H1 (cell line): ENCODE data around the gene CCDC141. TPM values are rescaled to one million over a fixed set of nuclear protein-coding genes. Genes with fewer than 3 reads are reported as not detected.
"Not testable (repeated sequence)": the region's sequence is repeated elsewhere in the genome, so short reads cannot be mapped to it uniquely, and the experiment has no call there.

Experiments used
- CTCF ChIA-PET: fragments of 300-600 bp; sonication (Branson Sonifier 250); formaldehyde crosslinking; loops from one replicate; lab custom pipeline; 2021; ENCODE audit not compliant: partially characterized antibody; lab: Charles Lee
- POLR2A ChIA-PET: fragments of 300-600 bp; sonication (Branson Sonifier 250); formaldehyde crosslinking; loops from one replicate; lab custom pipeline; 2021; ENCODE audit warnings: inconsistent platforms; ENCODE audit not compliant: partially characterized antibody; lab: Charles Lee
- DNase-seq, 2 experiments: peaks; one replicate each; pipeline versions ENCODE4 v3.0.0 to v3.0.0-alpha.2; 2010 to 2022; ENCODE audit warnings: low spot score in 2 of 2, low read depth in 1 of 2, mixed read lengths in 1 of 2
- FAIRE-seq: peaks from 2 replicates; lab custom pipeline; 2011; peaks lifted over from hg19 to GRCh38; lab: Jason Lieb, UNC
- H2AFZ ChIP-seq: 2 replicates; pipeline ENCODE4 v1.8.1; 2012; ENCODE audit warnings: low read length, inconsistent platforms
- H2AK5ac ChIP-seq: 2 replicates; pipeline ENCODE4 v1.6.1; 2013; ENCODE audit warnings: low read depth, low read length
- H2BK120ac ChIP-seq: replicated peaks from 2 replicates; pipeline ENCODE3; 2013; ENCODE audit warnings: low read depth, low read length, inconsistent platforms
- H2BK12ac ChIP-seq: 2 replicates; pipeline ENCODE4 v1.6.1; 2013; ENCODE audit warnings: low read depth, low read length
- H2BK15ac ChIP-seq: 2 replicates; pipeline ENCODE4 v1.6.1; 2013; ENCODE audit warnings: low read length
- H2BK20ac ChIP-seq: 2 replicates; pipeline ENCODE4 v1.6.1; 2013; ENCODE audit warnings: low read length
- H2BK5ac ChIP-seq: 2 replicates; pipeline ENCODE4 v1.6.1; 2013; ENCODE audit warnings: low read depth, low read length
- H3K14ac ChIP-seq: 2 replicates; pipeline ENCODE4 v1.6.1; 2013; ENCODE audit warnings: inconsistent platforms; ENCODE audit not compliant: insufficient read length
- H3K18ac ChIP-seq: 2 replicates; pipeline ENCODE4 v1.6.1; 2013; ENCODE audit warnings: low read length; ENCODE audit errors: extremely low read depth
- H3K23ac ChIP-seq: 2 replicates; pipeline ENCODE4 v1.6.1; 2013; ENCODE audit warnings: inconsistent platforms; ENCODE audit not compliant: insufficient read length
- H3K23me2 ChIP-seq: 2 replicates; pipeline ENCODE4 v1.6.1; 2013; ENCODE audit warnings: low read depth, low read length
- H3K27ac ChIP-seq: 2 replicates; pipeline ENCODE4 v1.6.1; 2011; ENCODE audit warnings: low read depth, low read length, inconsistent platforms
- H3K27me3 ChIP-seq, 4 experiments: replicated peaks in 1 of 4; 1 replicate in 1 of 4; 2 replicates in 3 of 4; pipeline versions ENCODE4 v1.6.1 to v1.8.1; 2011 to 2013; ENCODE audit warnings: low read length in 3 of 4, mild to moderate bottlenecking in 3 of 4, inconsistent platforms in 2 of 4, mixed read lengths in 2 of 4, moderate library complexity in 1 of 4; ENCODE audit not compliant: control insufficient read depth in 3 of 4, insufficient read depth in 3 of 4; ENCODE audit errors: extremely low read depth in 1 of 4
- H3K36me3 ChIP-seq, 4 experiments: 2 replicates each; pipeline versions ENCODE4 v1.6.1 to v1.8.1; 2011 to 2013; ENCODE audit warnings: mild to moderate bottlenecking in 4 of 4, low read length in 3 of 4, moderate library complexity in 2 of 4, control low read depth in 1 of 4, inconsistent platforms in 1 of 4; ENCODE audit not compliant: insufficient read depth in 4 of 4, control insufficient read depth in 2 of 4
- H3K4ac ChIP-seq: replicated peaks from 2 replicates; pipeline ENCODE3; 2013; ENCODE audit warnings: low read length, low read depth, mixed read lengths, inconsistent platforms; ENCODE audit not compliant: insufficient read length
- H3K4me1 ChIP-seq, 4 experiments: replicated peaks in 1 of 4; 1 replicate in 1 of 4; 2 replicates in 3 of 4; pipeline versions ENCODE4 v1.6.1 to v1.8.1; 2011 to 2013; ENCODE audit warnings: low read length in 3 of 4, inconsistent platforms in 2 of 4, mixed read lengths in 1 of 4; ENCODE audit not compliant: insufficient read depth in 4 of 4, control insufficient read depth in 3 of 4
- H3K4me2 ChIP-seq, 2 experiments: 2 replicates each; pipeline versions ENCODE4 v1.6.1 to v1.8.1; 2011 to 2013; ENCODE audit warnings: low read depth in 2 of 2, low read length in 2 of 2, control low read depth in 1 of 2, inconsistent platforms in 1 of 2, mild to moderate bottlenecking in 1 of 2; ENCODE audit not compliant: insufficient read depth in 1 of 2
- H3K4me3 ChIP-seq, 4 experiments: fragments of 200-600, 300-600 bp in 1 of 4; sonication (generic), shearing (Covaris generic), sonication (Bioruptor Twin) in 1 of 4; 2 replicates each; pipeline versions ENCODE4 v1.5.1 to v1.8.1; 2011 to 2016; ENCODE audit warnings: low read length in 4 of 4, low read depth in 3 of 4, control low read depth in 2 of 4, inconsistent platforms in 2 of 4, mild to moderate bottlenecking in 2 of 4, mixed read lengths in 1 of 4, moderate library complexity in 1 of 4; ENCODE audit not compliant: insufficient read depth in 2 of 4; ENCODE audit errors: extremely low read depth in 1 of 4
- H3K56ac ChIP-seq: replicated peaks from 2 replicates; pipeline ENCODE3; 2013; ENCODE audit warnings: low read depth, mild to moderate bottlenecking, mixed read lengths, low read length, inconsistent platforms; ENCODE audit not compliant: insufficient read length
- H3K79me1 ChIP-seq: 2 replicates; pipeline ENCODE4 v1.6.1; 2013; ENCODE audit warnings: low read depth, low read length, control low read depth
- H3K79me2 ChIP-seq, 2 experiments: 2 replicates each; pipeline versions ENCODE4 v1.6.1 to v1.8.1; 2012 to 2013; ENCODE audit warnings: low read length in 2 of 2, mild to moderate bottlenecking in 2 of 2, inconsistent platforms in 1 of 2; ENCODE audit not compliant: insufficient read depth in 2 of 2, control insufficient read depth in 1 of 2
- H3K9ac ChIP-seq, 4 experiments: replicated peaks in 1 of 4; 1 replicate in 1 of 4; 2 replicates in 3 of 4; pipeline versions ENCODE4 v1.6.1 to v1.8.1; 2011 to 2013; ENCODE audit warnings: low read depth in 3 of 4, low read length in 3 of 4, control low read depth in 2 of 4, mild to moderate bottlenecking in 2 of 4, moderate library complexity in 2 of 4, inconsistent platforms in 1 of 4; ENCODE audit errors: extremely low read depth in 1 of 4
- H3K9me3 ChIP-seq, 2 experiments: 2 replicates each; pipeline versions ENCODE4 v1.6.1 to v1.8.1; 2012 to 2013; ENCODE audit warnings: mild to moderate bottlenecking in 2 of 2, moderate library complexity in 2 of 2, control low read depth in 1 of 2, inconsistent platforms in 1 of 2, low read depth in 1 of 2, low read length in 1 of 2, mixed read lengths in 1 of 2; ENCODE audit not compliant: insufficient read depth in 2 of 2
- H4K20me1 ChIP-seq, 2 experiments: replicated peaks in 1 of 2; 2 replicates each; pipeline versions ENCODE3 to v1.8.1; 2011 to 2013; ENCODE audit warnings: inconsistent platforms in 2 of 2, low read length in 2 of 2, mild to moderate bottlenecking in 1 of 2; ENCODE audit not compliant: insufficient read depth in 2 of 2, control insufficient read depth in 1 of 2
- H4K5ac ChIP-seq: 2 replicates; pipeline ENCODE4 v1.6.1; 2013; ENCODE audit warnings: low read length, low read depth, mixed read lengths, inconsistent platforms; ENCODE audit not compliant: insufficient read length
- H4K8ac ChIP-seq: 2 replicates; pipeline ENCODE4 v1.8.0; 2013; ENCODE audit warnings: mild to moderate bottlenecking, moderate library complexity, low read length, inconsistent platforms; ENCODE audit not compliant: insufficient read depth; ENCODE audit errors: extremely low read depth
- H4K91ac ChIP-seq: replicated peaks from 2 replicates; pipeline ENCODE3; 2013; ENCODE audit warnings: low read length, mixed read lengths, inconsistent platforms; ENCODE audit not compliant: insufficient read length
- WGBS, 2 experiments: shearing (Covaris generic) in 1 of 2; methylation state at CpG; one replicate each; pipeline versions ENCODE4 v1.1.6 to v1.1.7; 2013 to 2015; ENCODE audit warnings: low lambda C conversion rate in 2 of 2, mixed read lengths in 2 of 2, inconsistent platforms in 1 of 2, low coverage in 1 of 2, missing lambda C conversion rate in 1 of 2; ENCODE audit not compliant: insufficient replicate concordance in 2 of 2, insufficient coverage in 1 of 2, insufficient read length in 1 of 2; ENCODE audit errors: extremely low coverage in 1 of 2, missing lambda C conversion rate in 1 of 2; 5-methylcytosine and 5-hydroxymethylcytosine counted together
- polyA plus RNA-seq, 7 experiments: library from polyadenylated mRNA; depleted of rRNA in 3 of 7; stranded (reverse) in 5 of 7; unstranded in 2 of 7; fragments of >200 nt in 5 of 7; fragments of 200-250 nt in 2 of 7; gene quantifications; 1 replicate in 5 of 7; 2 replicates in 1 of 7; 4 replicates in 1 of 7; pipeline versions ENCODE4 v1.2.1 to v1.2.3, GENCODE V29; 2011 to 2013; ENCODE audit warnings: missing spikeins in 2 of 7, mixed read lengths in 2 of 7
- total RNA-seq: library from RNA; stranded (reverse); fragmentation: NEBNext Ultra II Directional; extraction: Animal tissue kit (Norgen Biotek cat#: 25700); gene quantifications from 2 replicates; pipeline ENCODE4 v1.2.1, GENCODE V29; 2021

The CCDC141 gene
- total and polyA plus RNA-seq, 2 of the 8 experiments (the other 6 are each of a cell fraction or from before 2014, with no cell fraction given): 0.56 to 21.6 TPM

- H3K36me3 ChIP-seq, FAIRE-seq, H3K4ac ChIP-seq, H3K27ac ChIP-seq, H2AK5ac ChIP-seq, H2BK120ac ChIP-seq, H3K9ac ChIP-seq, H2BK12ac ChIP-seq, H3K18ac ChIP-seq, H3K27me3 ChIP-seq, H2BK15ac ChIP-seq, H4K8ac ChIP-seq, H3K79me2 ChIP-seq, H3K9me3 ChIP-seq, DNase-seq, H4K20me1 ChIP-seq, H2BK20ac ChIP-seq, H3K4me2 ChIP-seq, H2BK5ac ChIP-seq, POLR2A ChIA-PET, H3K14ac ChIP-seq, H2AFZ ChIP-seq, H3K4me1 ChIP-seq, H3K4me3 ChIP-seq, H3K23me2 ChIP-seq, H3K79me1 ChIP-seq, H3K23ac ChIP-seq, H3K56ac ChIP-seq, H4K91ac ChIP-seq, H4K5ac ChIP-seq, CTCF ChIA-PET: not testable (repeated sequence)
- 80% methylated on average over 4 of the region's 4 CpGs; no CpG with 5 or more reads in 1 of the 2 experiments for WGBS, 2 experiments
Observed at GRCh38 chr2:179092912-179093311, 43.0 kb upstream of the CCDC141 start.
